Naive thymus-derived CD8-positive, alpha-beta T cell (primary cell): ENCODE measurements around the gene PLEKHA5. TPM values are rescaled to one million over a fixed set of nuclear protein-coding genes. Genes with fewer than 3 reads are reported as not detected.
A peak's percentile ranks its signal among the peaks of the same experiment; 100 is the strongest.

Experiments used
- ATAC-seq, 2 donors: fragments of 150-1000 bp; cut with Tn5 transposase in 1 of 2; sonication (Bioruptor Pico), chemical (Tn5 transposase) in 1 of 2; 1 replicate in 1 of 2; 2 replicates in 1 of 2; pipeline ENCODE4 v1.10.0; 2021; ENCODE audit warnings: mild to moderate bottlenecking in 2 of 2, moderate library complexity in 2 of 2
- POLR2A ChIA-PET: fragments of 350-600 bp; sonication (Branson Sonifier 250); formaldehyde crosslinking; loops from one replicate; lab custom pipeline; 2021; ENCODE audit warnings: antibody characterized with exemption; lab: Charles Lee
- DNase-seq, 10 donors: peaks; one replicate each; pipeline versions ENCODE4 v3.0.0 to v3.0.0-alpha.2; 2020 to 2022
- H3K27ac Mint-ChIP-seq, 10 donors: one replicate each; pipeline ENCODE4 v1.8.0; 2020 to 2022; ENCODE audit warnings: mild to moderate bottlenecking in 10 of 10, mixed read lengths in 10 of 10, moderate library complexity in 4 of 10, inconsistent platforms in 1 of 10
- H3K27me3 Mint-ChIP-seq, 5 donors: one replicate each; pipeline ENCODE4 v1.8.0; 2021 to 2022; ENCODE audit warnings: mixed read lengths in 5 of 5
- H3K36me3 Mint-ChIP-seq, 3 donors: one replicate each; pipeline ENCODE4 v1.8.0; 2020 to 2022; ENCODE audit warnings: mixed read lengths in 3 of 3, mild to moderate bottlenecking in 2 of 3, inconsistent platforms in 1 of 3
- H3K4me1 Mint-ChIP-seq, 4 donors: one replicate each; pipeline ENCODE4 v1.8.0; 2021 to 2022; ENCODE audit warnings: mixed read lengths in 4 of 4
- H3K4me3 Mint-ChIP-seq, 10 donors: one replicate each; pipeline ENCODE4 v1.8.0; 2020 to 2022; ENCODE audit warnings: mild to moderate bottlenecking in 10 of 10, mixed read lengths in 10 of 10, moderate library complexity in 6 of 10, inconsistent platforms in 1 of 10
- H3K9me3 Mint-ChIP-seq, 9 donors: one replicate each; pipeline ENCODE4 v1.8.0; 2020 to 2022; ENCODE audit warnings: mixed read lengths in 9 of 9, mild to moderate bottlenecking in 3 of 9, inconsistent platforms in 1 of 9, moderate library complexity in 1 of 9
- polyA plus RNA-seq, 3 donors: library from polyadenylated mRNA; unstranded; fragments of 300-500 nt; fragmentation: Illumina TruSeq; gene quantifications; one replicate each; pipeline ENCODE4 v1.2.3, GENCODE V29; 2021
- total RNA-seq, 8 experiments: library from RNA in 2 of 8; stranded (reverse) in 2 of 8; gene quantifications; one replicate each; pipeline ENCODE4 v1.2.3 and lab custom pipeline; 2021 to 2026

Gene PLEKHA5
- total and polyA plus RNA-seq, 5 experiments from 2014 or later, result 0.37 to 2.7 (median 0.61) TPM

DNA sequence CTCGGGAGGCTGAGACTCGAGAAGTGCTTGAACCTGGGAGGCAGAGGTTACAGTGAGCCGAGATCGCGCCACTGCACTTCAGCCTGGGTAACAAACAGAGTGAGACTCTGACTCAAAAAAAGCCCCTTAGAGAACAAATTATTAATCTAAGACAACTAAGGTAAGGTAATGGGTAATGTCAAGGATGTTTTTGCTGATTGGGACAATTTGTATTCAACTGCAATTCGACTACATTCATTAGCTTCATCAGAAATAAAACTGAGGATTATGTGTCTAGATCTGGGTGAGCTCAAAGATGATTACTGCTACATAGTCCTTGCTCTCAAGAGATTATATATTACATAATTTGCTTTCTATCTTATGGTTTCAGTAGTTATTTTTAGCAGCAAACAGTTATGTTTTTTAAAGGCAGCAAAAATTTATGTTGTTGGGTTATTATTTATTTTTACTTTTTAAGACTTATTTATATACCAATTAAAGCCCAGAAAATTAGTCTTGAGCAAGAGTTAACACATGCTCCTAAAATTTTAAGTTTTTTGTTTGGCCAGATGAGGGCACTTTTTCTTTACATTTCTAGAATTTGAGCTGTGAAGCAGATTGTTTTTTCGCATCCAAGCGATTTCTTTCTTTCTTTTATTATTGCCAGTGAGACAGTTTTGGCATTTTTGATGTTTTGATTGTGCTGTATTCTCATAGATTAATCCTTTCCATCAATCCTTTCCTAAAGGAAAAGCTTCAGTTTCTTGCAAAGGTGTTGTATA is 52.3 kb downstream of the PLEKHA5 start:
- ATAC-seq (no peak), DNase-seq (no peak)
- Mint-ChIP-seq H3K27me3 (peaks cover 0 to 4% (median 0%) of the 10 kb centered on the region in 5 donors), H3K27ac (no peak overlapping the region), H3K4me3 (no peak overlapping the region), H3K36me3 (no peaks in the 10 kb centered on the region), H3K9me3 (no peaks in the 10 kb centered on the region), H3K4me1 (no peaks in the 10 kb centered on the region)
- POLR2A ChIA-PET, result no interaction called here

DNA sequence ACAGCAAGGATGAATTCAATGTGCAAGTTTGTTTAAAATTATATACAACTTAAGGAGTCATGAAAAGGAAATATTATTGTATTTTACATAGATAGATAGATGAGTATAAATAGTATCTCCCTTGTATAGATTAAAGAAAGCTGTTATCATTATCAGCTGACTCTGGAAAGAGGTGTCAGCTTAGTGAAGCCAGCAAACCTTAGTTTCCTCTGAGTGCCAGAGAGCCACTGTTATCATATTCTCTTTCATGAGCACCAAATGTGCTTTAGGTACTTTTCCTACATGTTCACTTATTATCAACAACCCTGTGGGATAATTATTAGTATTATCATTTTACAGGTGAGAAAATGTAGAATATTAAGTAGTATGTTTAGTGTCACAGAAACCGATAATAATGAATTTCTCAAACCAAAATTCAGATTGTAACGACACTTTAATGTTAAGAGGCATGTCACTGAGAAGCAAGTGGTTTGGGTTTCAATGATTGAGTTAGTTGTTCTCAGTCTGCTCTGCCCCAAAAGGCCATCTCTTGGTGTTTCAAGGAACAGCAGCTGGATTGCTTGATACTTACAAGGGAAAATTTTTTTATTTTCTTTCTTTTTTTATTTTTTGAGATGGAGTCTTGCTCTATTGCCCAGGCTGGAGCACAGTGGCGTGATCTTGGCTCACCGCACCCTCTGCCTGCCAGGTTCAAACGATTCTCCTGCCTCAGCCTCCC is 53.7 kb downstream of the PLEKHA5 start:
- no peak overlapping the region for H3K4me3 Mint-ChIP-seq
- POLR2A ChIA-PET, result no interaction called here
- no peak for ATAC-seq
- H3K4me1 Mint-ChIP-seq, result no peaks in the 10 kb centered on the region
- peaks cover 0 to 4% (median 0%) of the 10 kb centered on the region in 5 donors for H3K27me3 Mint-ChIP-seq
- no peak for DNase-seq
- no peaks in the 10 kb centered on the region for H3K9me3 Mint-ChIP-seq
- H3K36me3 Mint-ChIP-seq, result no peaks in the 10 kb centered on the region
- H3K27ac Mint-ChIP-seq, result no peak overlapping the region

DNA sequence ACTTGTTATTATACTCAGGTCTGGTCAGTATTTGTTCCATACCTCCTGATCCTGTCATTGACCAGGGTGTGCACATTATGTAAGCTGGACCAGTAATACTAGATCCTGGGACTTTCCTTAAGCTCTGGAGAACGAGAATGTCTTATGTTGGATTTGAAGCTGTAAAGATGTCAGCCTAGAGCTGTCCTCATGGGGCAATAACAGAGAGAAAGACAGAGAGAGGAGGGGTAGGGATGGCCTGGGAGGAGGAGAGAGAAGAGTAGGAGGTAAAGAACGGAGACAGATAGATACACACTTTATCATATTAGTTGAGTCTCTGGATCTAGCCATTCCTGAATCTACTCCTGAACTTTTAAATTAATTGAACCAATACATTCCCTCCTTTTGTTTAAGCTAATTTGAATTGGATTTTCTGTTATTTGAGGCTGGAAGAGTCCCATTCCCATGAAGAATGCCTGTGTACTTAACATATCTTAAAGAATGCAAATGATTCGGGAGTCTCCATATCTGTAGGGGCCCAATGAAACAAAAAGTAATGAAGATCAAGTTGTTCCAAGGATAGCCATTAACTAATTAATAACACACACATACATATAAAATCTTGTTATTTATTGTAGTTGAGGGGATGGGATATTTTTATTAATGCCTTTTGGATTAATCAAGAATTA is 55.9 kb downstream of the PLEKHA5 start:
- H3K36me3 Mint-ChIP-seq, result no peaks in the 10 kb centered on the region
- no peak for DNase-seq
- H3K9me3 Mint-ChIP-seq, result no peaks in the 10 kb centered on the region
- POLR2A ChIA-PET, result no interaction called here
- ATAC-seq, result no peak
- H3K4me1 Mint-ChIP-seq, result no peaks in the 10 kb centered on the region
- no peak overlapping the region for H3K4me3 Mint-ChIP-seq
- no peak overlapping the region for H3K27ac Mint-ChIP-seq
- peaks cover 0 to 5% (median 0%) of the 10 kb centered on the region in 5 donors for H3K27me3 Mint-ChIP-seq

DNA sequence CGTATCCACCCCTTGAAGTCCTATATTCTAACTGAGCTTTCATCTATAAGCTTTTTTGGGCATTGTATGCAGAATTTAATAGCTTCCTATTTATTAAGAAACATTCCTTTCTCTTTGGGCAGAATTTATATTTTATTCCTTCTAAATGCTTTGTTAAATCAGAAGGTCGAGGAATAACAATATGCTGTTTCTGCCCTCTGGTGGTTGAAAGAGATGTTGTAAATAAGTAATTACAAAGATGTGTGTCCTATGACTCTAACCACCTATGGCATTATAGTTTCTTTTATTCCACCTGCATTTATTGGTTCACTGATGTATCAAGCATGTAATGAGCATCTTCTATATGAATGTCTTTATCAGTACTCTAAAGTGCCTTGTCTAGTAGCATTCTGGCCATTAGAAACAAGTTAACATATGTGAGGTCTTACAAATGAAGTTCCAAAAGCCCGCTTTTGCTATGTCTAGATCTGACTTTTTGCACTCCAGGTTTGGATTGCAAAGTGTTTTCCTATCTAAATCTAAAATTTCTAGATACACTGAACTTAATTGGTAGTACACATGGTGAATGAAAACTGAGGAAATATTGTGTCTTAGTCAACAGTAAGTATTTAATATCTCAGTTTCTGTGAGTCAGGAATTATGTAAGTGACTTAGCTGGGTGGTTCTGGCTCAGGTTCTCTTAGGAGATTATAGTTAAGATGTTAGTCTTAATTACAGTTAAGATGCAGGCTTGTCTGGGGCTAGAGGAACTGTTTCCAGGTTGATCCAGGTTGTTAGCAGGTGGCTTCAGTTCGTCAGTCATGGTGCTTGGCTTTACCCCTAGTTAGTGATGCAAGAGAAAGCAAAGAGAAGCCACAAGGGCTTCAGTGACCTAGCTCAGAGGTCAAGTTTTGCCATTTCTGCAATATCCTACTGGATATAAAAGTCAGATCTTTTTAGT is 57.5 kb downstream of the PLEKHA5 start:
- Mint-ChIP-seq H3K4me1 (peaks cover 0 to 4% (median 0%) of the 10 kb centered on the region in 4 donors), H3K27me3 (peaks cover 0 to 5% (median 0%) of the 10 kb centered on the region in 5 donors), H3K9me3 (no peaks in the 10 kb centered on the region), H3K4me3 (no peak overlapping the region), H3K36me3 (no peaks in the 10 kb centered on the region), H3K27ac (no peak overlapping the region)
- POLR2A ChIA-PET, result no interaction called here
- ATAC-seq (no peak), DNase-seq (peak in 3 of 10 donors; percentile 12 to 20 (median 15))

DNA sequence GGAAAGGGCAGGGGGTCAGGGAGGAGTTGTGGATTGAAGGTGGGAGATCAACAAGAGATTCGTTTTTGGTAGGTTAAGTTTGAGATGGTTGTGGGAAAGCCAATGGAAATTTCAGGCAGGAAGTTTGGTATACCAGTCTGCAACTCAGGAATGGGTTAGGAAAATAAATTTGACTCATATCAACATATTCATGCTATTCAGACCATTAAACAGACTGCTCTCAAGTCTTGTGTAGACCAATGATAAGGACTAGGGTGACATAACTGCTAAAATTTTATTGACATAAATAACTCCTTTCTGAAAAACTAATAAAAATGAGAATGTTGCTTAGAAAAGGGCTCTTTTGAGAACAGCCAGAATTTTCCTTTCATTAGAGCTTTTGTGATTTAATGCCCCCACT is 60.0 kb downstream of the PLEKHA5 start:
- Mint-ChIP-seq H3K36me3 (no peaks in the 10 kb centered on the region), H3K27me3 (peaks cover 0 to 5% (median 0%) of the 10 kb centered on the region in 5 donors), H3K27ac (no peak overlapping the region), H3K9me3 (no peaks in the 10 kb centered on the region), H3K4me3 (no peak overlapping the region), H3K4me1 (peaks cover 0 to 4% (median 0%) of the 10 kb centered on the region in 4 donors)
- POLR2A ChIA-PET, result no interaction called here
- DNase-seq, result no peak
- ATAC-seq, result no peak

DNA sequence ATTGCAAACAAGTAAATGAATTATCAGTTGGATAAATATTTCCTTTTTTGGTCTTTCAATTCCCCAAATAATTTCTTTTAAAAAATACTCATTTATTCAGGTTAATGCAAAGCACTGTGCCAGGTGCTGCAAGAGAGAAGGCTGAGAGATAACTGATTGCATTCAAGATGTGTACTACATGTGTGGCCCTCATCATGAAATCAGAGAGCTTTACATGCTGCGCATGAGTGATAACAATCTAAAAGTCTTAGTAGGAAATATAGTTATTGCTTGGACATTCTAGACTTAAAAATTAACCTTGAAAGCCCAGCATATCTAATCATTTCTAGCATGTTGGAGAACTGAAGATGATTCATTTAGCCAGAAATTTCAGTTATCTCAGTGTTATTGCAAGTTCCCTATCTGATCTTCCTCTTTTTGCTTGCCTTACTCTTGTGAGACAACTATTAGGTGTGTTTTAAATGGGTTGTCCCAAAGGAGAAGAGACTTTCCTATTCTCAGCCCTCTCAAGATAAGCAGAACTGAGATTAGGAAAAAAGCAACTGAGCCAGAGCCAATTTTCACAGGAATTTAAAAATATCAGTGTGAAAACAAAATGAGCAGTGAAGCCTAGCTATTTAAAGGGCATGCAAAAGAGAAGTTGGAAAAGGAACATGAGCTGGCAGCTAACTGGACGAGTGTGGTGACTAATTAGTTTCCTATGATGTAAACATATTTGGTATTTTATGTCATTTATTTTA is 60.9 kb downstream of the PLEKHA5 start:
- H3K4me3 Mint-ChIP-seq, result no peak overlapping the region
- no peaks in the 10 kb centered on the region for H3K9me3 Mint-ChIP-seq
- H3K27me3 Mint-ChIP-seq, result peaks cover 0 to 5% (median 0%) of the 10 kb centered on the region in 5 donors
- POLR2A ChIA-PET, result no interaction called here
- ATAC-seq, result no peak
- no peak overlapping the region for H3K27ac Mint-ChIP-seq
- no peak for DNase-seq
- H3K4me1 Mint-ChIP-seq, result peaks cover 0 to 4% (median 0%) of the 10 kb centered on the region in 4 donors
- no peaks in the 10 kb centered on the region for H3K36me3 Mint-ChIP-seq

DNA sequence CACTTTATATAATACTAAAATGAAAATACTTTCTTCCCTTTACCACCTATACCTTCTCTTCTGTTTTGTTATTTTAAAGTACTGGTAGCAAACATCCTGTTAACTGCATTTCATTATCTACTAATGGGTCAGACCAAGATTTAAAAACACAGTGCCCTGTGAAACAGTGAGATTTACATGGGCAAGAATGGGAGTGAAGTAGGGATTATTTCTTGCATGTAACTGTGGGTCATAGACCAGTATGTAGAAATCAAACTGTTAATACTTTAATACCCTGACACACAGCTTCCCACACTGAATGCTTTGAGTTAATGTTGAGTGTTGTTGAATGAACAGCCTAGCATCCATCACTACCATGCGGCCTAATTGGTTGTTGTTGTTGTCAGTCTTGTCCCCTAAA is 61.6 kb downstream of the PLEKHA5 start:
- Mint-ChIP-seq H3K27me3 (peaks cover 0 to 5% (median 0%) of the 10 kb centered on the region in 5 donors), H3K27ac (no peak overlapping the region), H3K9me3 (no peaks in the 10 kb centered on the region), H3K36me3 (no peaks in the 10 kb centered on the region), H3K4me3 (no peak overlapping the region), H3K4me1 (peaks cover 0 to 4% (median 0%) of the 10 kb centered on the region in 4 donors)
- POLR2A ChIA-PET, result no interaction called here
- DNase-seq (no peak), ATAC-seq (no peak)

DNA sequence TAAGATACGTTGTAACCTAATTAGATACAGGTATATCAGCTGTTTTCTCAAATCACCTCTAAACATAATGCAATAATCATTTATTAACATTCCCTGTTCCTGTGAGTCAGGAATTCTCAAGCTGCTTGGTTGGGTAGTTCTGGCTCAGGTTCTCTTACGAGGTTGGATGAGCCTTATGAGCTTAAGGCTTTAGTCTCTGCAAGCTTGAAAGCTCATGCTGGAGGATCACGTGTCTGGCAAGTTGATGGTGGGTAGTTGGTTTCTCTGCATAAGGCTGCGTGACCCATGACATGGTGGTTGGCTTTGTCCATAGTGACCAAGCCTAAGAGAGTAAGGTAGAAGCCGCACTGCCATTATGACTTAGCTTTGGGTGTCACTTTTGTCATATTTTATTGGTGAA is 62.0 kb downstream of the PLEKHA5 start:
- H3K36me3 Mint-ChIP-seq, result no peaks in the 10 kb centered on the region
- DNase-seq, result no peak
- POLR2A ChIA-PET, result no interaction called here
- H3K4me1 Mint-ChIP-seq, result peaks cover 0 to 4% (median 0%) of the 10 kb centered on the region in 4 donors
- ATAC-seq, result no peak
- no peak overlapping the region for H3K27ac Mint-ChIP-seq
- no peak overlapping the region for H3K4me3 Mint-ChIP-seq
- H3K9me3 Mint-ChIP-seq, result no peaks in the 10 kb centered on the region
- peaks cover 0 to 5% (median 0%) of the 10 kb centered on the region in 5 donors for H3K27me3 Mint-ChIP-seq

DNA sequence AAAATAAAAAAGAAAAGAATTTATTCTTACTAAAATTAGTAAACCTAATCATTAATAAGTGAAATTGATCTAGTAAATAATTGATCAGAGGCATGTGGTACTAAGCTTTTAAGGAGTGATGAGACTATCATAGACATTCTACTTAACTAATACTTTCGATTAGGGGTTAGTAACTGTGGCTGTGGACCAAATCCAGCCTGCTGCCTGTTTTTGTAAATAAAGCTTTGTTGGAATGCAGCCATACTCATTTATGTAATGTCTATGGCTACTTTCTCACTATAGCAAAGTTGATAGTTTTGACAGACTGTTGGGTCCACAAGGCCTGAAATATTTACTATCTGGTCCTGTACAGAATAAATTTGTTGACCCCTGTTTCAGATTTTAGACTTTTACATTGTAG is 63.2 kb downstream of the PLEKHA5 start:
- H3K9me3 Mint-ChIP-seq, result no peaks in the 10 kb centered on the region
- H3K4me3 Mint-ChIP-seq, result no peak overlapping the region
- no peak overlapping the region for H3K27ac Mint-ChIP-seq
- POLR2A ChIA-PET, result no interaction called here
- H3K27me3 Mint-ChIP-seq, result peaks cover 0 to 5% (median 0%) of the 10 kb centered on the region in 5 donors
- peaks cover 0 to 4% (median 0%) of the 10 kb centered on the region in 4 donors for H3K4me1 Mint-ChIP-seq
- DNase-seq (no peak), ATAC-seq (no peak)
- no peaks in the 10 kb centered on the region for H3K36me3 Mint-ChIP-seq

DNA sequence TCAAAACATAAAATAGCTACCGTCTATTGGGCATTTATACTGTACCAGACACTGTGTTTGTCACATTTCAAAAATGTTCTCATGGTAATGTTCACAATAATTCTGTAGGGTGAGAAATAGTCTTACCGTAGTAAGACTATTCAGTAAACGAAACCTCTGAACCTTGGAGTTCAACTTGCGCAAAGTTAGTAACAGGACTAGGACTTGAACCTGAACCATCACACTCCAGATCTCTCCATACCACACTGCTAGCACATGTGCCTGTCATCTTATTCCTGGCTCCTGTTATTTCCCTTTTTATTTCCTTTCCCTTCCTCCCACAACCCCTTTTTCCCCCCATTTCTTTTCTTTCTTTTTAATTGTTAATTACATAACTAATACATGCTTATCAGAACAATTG is 65.4 kb downstream of the PLEKHA5 start:
- Mint-ChIP-seq H3K4me3 (no peak overlapping the region), H3K4me1 (peaks cover 0 to 4% (median 0%) of the 10 kb centered on the region in 4 donors), H3K36me3 (no peaks in the 10 kb centered on the region), H3K27ac (no peak overlapping the region), H3K9me3 (no peaks in the 10 kb centered on the region), H3K27me3 (no peaks in the 10 kb centered on the region)
- no peak for ATAC-seq
- POLR2A ChIA-PET, result no interaction called here
- DNase-seq, result no peak

DNA sequence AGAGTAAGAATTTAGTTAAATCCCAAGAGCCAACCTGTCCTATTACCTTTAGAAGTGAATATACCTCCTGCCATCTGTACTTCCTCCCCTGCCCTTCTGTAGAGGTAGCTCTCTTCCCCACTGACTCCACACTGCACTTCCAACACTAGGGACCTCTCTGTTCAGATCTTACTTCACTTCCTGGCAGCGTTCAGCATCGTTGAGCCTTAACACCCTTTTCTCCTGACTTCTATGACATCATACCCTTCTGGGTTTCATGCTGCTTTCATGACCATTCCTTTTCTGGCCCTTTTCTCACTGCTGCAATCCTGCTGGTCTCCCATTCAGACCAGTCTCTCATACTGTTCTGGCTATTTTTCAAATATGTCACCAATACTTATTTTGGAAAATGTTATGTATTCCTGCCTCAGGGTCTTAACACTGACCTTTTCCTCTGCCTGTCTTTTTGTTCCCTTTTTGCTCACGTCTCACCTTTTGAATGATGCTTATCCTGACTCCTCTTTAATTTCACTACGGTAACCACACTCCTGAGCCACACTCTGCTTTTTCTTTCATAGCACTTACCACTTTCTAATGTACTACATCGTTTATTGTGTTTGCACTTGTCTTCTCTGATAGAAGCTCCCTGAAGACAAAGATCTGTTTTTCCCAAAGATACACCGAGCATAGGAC is 67.6 kb downstream of the PLEKHA5 start:
- H3K4me3 Mint-ChIP-seq, result no peak overlapping the region
- POLR2A ChIA-PET, result no interaction called here
- H3K36me3 Mint-ChIP-seq, result no peaks in the 10 kb centered on the region
- ATAC-seq (no peak), DNase-seq (no peak)
- H3K4me1 Mint-ChIP-seq, result no peaks in the 10 kb centered on the region
- no peaks in the 10 kb centered on the region for H3K27me3 Mint-ChIP-seq
- H3K27ac Mint-ChIP-seq, result no peak overlapping the region
- no peaks in the 10 kb centered on the region for H3K9me3 Mint-ChIP-seq
